ENCODE measurements around the gene MYO1A.
"Not testable (repeated sequence)": the region's sequence is repeated elsewhere in the genome, so short reads cannot be mapped to it uniquely, and the experiment has no call there.

MYO1A gene

DNA sequence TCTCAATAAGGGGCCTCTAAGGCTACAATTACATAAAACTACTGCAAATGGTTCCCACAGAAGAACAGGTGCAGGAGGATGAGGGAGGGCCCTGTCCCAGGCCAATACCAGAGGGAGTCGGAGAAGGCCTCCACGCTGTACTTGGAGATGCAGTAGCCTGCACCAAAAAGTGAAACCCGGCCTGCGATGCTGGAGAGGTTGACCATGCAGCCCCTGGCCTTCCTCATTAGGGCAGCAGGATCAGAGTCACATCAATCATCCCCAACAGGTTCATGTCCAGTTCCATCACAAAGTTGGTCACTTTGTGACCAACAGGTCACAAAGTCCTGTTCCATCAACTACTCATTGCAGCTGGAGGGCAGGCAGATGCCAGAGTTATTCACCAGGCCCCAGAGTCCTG lies 66.5 kb downstream of the MYO1A start:
- no peak for TF ChIP-seq EZH2phosphoT487 (IDR thresholded peaks at IDR 0.05; ENCODE audit: low read depth)
- TF ChIP-seq, protein P1, sequence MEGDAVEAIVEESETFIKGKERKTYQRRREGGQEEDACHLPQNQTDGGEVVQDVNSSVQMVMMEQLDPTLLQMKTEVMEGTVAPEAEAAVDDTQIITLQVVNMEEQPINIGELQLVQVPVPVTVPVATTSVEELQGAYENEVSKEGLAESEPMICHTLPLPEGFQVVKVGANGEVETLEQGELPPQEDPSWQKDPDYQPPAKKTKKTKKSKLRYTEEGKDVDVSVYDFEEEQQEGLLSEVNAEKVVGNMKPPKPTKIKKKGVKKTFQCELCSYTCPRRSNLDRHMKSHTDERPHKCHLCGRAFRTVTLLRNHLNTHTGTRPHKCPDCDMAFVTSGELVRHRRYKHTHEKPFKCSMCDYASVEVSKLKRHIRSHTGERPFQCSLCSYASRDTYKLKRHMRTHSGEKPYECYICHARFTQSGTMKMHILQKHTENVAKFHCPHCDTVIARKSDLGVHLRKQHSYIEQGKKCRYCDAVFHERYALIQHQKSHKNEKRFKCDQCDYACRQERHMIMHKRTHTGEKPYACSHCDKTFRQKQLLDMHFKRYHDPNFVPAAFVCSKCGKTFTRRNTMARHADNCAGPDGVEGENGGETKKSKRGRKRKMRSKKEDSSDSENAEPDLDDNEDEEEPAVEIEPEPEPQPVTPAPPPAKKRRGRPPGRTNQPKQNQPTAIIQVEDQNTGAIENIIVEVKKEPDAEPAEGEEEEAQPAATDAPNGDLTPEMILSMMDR (IDR thresholded peaks at IDR 0.05; ENCODE audit: low read depth, low read length): no peak
- Histone ChIP-seq H3K4me3 (ENCODE audit: low read length) (no peak overlapping the region), H2AFZ (ENCODE audit: low read depth, low read length) (no peak overlapping the region), H3K27me3 (ENCODE audit: low read depth, low read length) (peaks cover 6% of the 10 kb centered on the region), H3K79me2 (ENCODE audit: low read length) (no peaks in the 10 kb centered on the region), H3K9ac (ENCODE audit: low read length) (no peak overlapping the region), H3K27ac (ENCODE audit: low read length) (no peak overlapping the region), H3K4me1 (ENCODE audit: low read length) (peaks cover 3% of the 10 kb centered on the region; the same call in 1 of the 2 replicates), H3K36me3 (replicated peaks; ENCODE audit: low read depth, low read length) (no peaks in the 10 kb centered on the region), H4K20me1 (ENCODE audit: insufficient read depth, low read length) (no peaks in the 10 kb centered on the region), H3K9me3 (ENCODE audit: insufficient read depth, low read length) (no peaks in the 10 kb centered on the region), H3K4me2 (ENCODE audit: low read length) (no peak overlapping the region)

DNA sequence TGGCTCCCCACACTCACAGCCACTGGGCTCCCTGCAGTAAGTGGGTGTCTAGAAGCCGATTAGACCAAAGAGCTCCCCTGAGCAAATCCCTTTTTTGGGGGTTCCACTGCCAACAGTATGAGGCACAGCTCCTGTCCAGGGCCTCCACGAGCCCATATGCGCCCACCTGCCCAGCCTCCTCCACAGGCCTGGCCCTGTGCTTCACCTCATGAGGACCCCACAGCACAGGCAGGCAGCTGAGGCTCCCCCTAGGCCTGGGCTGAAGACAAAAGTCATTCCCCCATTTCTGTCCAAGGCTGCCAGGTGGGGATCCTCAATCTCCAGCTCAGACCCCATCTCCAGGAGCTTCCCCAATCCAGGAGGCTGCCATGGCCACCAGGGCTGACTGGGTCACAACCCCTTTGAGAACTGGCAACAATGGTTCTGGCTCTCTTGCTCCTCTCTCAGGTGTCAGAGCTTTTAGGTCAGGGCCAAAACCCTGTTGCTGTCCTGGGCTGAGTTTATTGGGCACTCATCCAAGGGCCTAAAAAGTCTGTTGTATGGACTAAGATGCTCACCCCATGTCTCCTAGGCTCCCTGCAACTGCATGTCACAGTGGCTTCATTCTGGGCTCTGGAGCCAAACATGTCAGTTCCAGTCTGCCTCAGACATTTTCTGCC lies 67.2 kb downstream of the MYO1A start:
- not testable (repeated sequence) for H2AFZ ChIP-seq (ENCODE audit: low read depth, low read length); H3K4me3 ChIP-seq (ENCODE audit: low read length); H3K36me3 ChIP-seq (replicated peaks; ENCODE audit: low read depth, low read length); H3K9me3 ChIP-seq (ENCODE audit: insufficient read depth, low read length); H4K20me1 ChIP-seq (ENCODE audit: insufficient read depth, low read length); H3K4me2 ChIP-seq (ENCODE audit: low read length); H3K27ac ChIP-seq (ENCODE audit: low read length); H3K27me3 ChIP-seq (ENCODE audit: low read depth, low read length); H3K4me1 ChIP-seq (ENCODE audit: low read length); H3K9ac ChIP-seq (ENCODE audit: low read length); H3K79me2 ChIP-seq (ENCODE audit: low read length)

DNA sequence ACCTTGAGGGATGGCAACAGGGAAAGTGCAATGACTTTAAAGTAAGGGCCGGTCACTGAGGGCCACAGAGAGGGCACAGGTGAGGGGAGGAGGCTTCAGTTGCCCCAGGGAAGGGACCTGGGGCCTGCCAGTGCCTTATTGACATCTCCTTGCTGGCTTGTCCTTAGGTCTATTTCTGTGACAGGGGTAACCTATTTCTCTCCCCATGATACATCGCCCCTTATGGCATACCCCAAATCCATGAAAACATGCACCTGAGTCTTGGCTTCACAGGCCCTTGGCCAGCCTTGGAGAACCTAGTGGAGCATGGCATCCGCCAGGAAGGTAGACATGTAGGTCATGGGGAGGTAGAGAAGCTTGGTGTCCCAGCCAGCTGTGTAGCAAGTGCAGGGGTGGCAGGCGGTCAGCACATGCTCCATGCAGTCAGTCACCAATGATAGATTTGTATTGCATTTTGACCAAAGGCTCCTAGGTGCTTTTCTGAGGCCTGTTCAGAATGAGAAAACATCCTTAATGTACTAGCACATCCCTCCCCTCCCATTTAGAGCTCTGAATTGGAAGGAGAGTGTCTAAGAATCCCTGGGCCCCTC lies 68.9 kb downstream of the MYO1A start:
- Histone ChIP-seq H3K9ac (ENCODE audit: low read length) (no peak overlapping the region), H3K4me2 (ENCODE audit: low read length) (no peak overlapping the region), H3K4me3 (ENCODE audit: low read length) (no peak overlapping the region), H3K27ac (ENCODE audit: low read length) (no peak overlapping the region), H3K27me3 (ENCODE audit: low read depth, low read length) (no peaks in the 10 kb centered on the region), H3K9me3 (ENCODE audit: insufficient read depth, low read length) (no peaks in the 10 kb centered on the region), H4K20me1 (ENCODE audit: insufficient read depth, low read length) (no peaks in the 10 kb centered on the region), H2AFZ (ENCODE audit: low read depth, low read length) (no peak overlapping the region), H3K79me2 (ENCODE audit: low read length) (no peaks in the 10 kb centered on the region), H3K36me3 (replicated peaks; ENCODE audit: low read depth, low read length) (no peaks in the 10 kb centered on the region), H3K4me1 (ENCODE audit: low read length) (no peaks in the 10 kb centered on the region)
- TF ChIP-seq, protein P1 (IDR thresholded peaks at IDR 0.05; ENCODE audit: low read depth, low read length): no peak
- TF ChIP-seq EZH2phosphoT487 (IDR thresholded peaks at IDR 0.05; ENCODE audit: low read depth): no peak

DNA sequence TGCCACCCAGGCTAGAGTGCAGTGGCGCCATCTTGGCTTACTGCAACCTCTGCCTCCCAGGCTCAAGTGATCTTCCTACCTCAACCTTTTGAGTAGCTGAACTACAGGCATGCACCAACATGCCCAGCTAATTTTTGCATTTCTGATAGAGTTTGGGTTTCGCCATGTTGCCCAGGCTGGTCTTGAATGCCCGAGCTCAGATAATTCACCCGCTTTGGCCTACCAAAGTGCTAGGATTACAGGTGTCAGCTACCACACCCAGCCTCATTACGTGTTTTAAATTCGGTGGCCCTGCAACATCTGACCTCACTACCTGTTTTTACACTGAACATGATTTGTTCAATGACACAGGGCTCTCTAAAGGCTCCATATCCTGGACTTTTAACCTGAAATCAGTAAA lies 69.7 kb downstream of the MYO1A start:
- no peaks in the 10 kb centered on the region for H3K27me3 ChIP-seq (ENCODE audit: low read depth, low read length)
- H3K27ac ChIP-seq (ENCODE audit: low read length): no peak overlapping the region
- H3K9ac ChIP-seq (ENCODE audit: low read length): no peak overlapping the region
- no peaks in the 10 kb centered on the region for H3K79me2 ChIP-seq (ENCODE audit: low read length)
- no peaks in the 10 kb centered on the region for H4K20me1 ChIP-seq (ENCODE audit: insufficient read depth, low read length)
- H3K4me1 ChIP-seq (ENCODE audit: low read length): no peaks in the 10 kb centered on the region
- no peak overlapping the region for H3K4me3 ChIP-seq (ENCODE audit: low read length)
- no peaks in the 10 kb centered on the region for H3K9me3 ChIP-seq (ENCODE audit: insufficient read depth, low read length)
- TF ChIP-seq, protein P1 (IDR thresholded peaks at IDR 0.05; ENCODE audit: low read depth, low read length): no peak
- TF ChIP-seq EZH2phosphoT487 (IDR thresholded peaks at IDR 0.05; ENCODE audit: low read depth): no peak
- no peaks in the 10 kb centered on the region for H3K36me3 ChIP-seq (replicated peaks; ENCODE audit: low read depth, low read length)
- H2AFZ ChIP-seq (ENCODE audit: low read depth, low read length): no peak overlapping the region
- no peak overlapping the region for H3K4me2 ChIP-seq (ENCODE audit: low read length)
